Panc1 (cell line): ENCODE results near the gene SUSD6.

ENCODE experiments used
- POLR2AphosphoS5 ChIP-seq: IDR thresholded peaks from 2 replicates; pipeline ENCODE4 v1.6.1; 2012; ENCODE audit warnings: mild to moderate bottlenecking, low read depth, low read length, moderate library complexity
- SIN3A ChIP-seq: IDR thresholded peaks from 2 replicates; pipeline ENCODE4 v1.6.1; 2012; ENCODE audit warnings: low read depth, mild to moderate bottlenecking, low read length, moderate library complexity, borderline replicate concordance; ENCODE audit not compliant: insufficient read depth
- TCF7L2 ChIP-seq: IDR thresholded peaks from 2 replicates; pipeline ENCODE4 v1.6.1; 2011; ENCODE audit warnings: mild to moderate bottlenecking, low read depth, low read length, inconsistent platforms
- TF ChIP-seq, protein P1 (sequence below): fragments of 450-650 bp; IDR thresholded peaks from 2 replicates; pipeline ENCODE4 v1.5.1; 2017; ENCODE audit warnings: mild to moderate bottlenecking
- TF ChIP-seq, protein P2 (sequence below), 2 experiments: IDR thresholded peaks; 2 replicates each; pipeline ENCODE4 v1.6.1; 2011 to 2012; ENCODE audit warnings: low read depth in 2 of 2, control low read depth in 1 of 2, low read length in 1 of 2, mild to moderate bottlenecking in 1 of 2, moderate library complexity in 1 of 2; ENCODE audit not compliant: insufficient read depth in 1 of 2

- TF ChIP-seq, protein P1, sequence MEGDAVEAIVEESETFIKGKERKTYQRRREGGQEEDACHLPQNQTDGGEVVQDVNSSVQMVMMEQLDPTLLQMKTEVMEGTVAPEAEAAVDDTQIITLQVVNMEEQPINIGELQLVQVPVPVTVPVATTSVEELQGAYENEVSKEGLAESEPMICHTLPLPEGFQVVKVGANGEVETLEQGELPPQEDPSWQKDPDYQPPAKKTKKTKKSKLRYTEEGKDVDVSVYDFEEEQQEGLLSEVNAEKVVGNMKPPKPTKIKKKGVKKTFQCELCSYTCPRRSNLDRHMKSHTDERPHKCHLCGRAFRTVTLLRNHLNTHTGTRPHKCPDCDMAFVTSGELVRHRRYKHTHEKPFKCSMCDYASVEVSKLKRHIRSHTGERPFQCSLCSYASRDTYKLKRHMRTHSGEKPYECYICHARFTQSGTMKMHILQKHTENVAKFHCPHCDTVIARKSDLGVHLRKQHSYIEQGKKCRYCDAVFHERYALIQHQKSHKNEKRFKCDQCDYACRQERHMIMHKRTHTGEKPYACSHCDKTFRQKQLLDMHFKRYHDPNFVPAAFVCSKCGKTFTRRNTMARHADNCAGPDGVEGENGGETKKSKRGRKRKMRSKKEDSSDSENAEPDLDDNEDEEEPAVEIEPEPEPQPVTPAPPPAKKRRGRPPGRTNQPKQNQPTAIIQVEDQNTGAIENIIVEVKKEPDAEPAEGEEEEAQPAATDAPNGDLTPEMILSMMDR = no peak
- TF ChIP-seq POLR2AphosphoS5 = no peak
- no peak for TF ChIP-seq TCF7L2
- TF ChIP-seq, protein P2, sequence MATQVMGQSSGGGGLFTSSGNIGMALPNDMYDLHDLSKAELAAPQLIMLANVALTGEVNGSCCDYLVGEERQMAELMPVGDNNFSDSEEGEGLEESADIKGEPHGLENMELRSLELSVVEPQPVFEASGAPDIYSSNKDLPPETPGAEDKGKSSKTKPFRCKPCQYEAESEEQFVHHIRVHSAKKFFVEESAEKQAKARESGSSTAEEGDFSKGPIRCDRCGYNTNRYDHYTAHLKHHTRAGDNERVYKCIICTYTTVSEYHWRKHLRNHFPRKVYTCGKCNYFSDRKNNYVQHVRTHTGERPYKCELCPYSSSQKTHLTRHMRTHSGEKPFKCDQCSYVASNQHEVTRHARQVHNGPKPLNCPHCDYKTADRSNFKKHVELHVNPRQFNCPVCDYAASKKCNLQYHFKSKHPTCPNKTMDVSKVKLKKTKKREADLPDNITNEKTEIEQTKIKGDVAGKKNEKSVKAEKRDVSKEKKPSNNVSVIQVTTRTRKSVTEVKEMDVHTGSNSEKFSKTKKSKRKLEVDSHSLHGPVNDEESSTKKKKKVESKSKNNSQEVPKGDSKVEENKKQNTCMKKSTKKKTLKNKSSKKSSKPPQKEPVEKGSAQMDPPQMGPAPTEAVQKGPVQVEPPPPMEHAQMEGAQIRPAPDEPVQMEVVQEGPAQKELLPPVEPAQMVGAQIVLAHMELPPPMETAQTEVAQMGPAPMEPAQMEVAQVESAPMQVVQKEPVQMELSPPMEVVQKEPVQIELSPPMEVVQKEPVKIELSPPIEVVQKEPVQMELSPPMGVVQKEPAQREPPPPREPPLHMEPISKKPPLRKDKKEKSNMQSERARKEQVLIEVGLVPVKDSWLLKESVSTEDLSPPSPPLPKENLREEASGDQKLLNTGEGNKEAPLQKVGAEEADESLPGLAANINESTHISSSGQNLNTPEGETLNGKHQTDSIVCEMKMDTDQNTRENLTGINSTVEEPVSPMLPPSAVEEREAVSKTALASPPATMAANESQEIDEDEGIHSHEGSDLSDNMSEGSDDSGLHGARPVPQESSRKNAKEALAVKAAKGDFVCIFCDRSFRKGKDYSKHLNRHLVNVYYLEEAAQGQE (IDR thresholded peaks at IDR 0.05; ENCODE audit: insufficient read depth in 1 of 2, low read depth in 2 of 2, low read length in 1 of 2) = no peak
- no peak for TF ChIP-seq SIN3A
These were observed 63.8 kb downstream of the SUSD6 start for GRCh38 chr14:69675245-69675583.
